Thyroid gland (tissue), 4 donors: ENCODE data around the gene TADA1. TPM values are rescaled to one million over a fixed set of nuclear protein-coding genes. Genes with fewer than 3 reads are reported as not detected.
A peak's percentile ranks its signal among the peaks of the same experiment; 100 is the strongest.
"Not testable (repeated sequence)": the region's sequence is repeated elsewhere in the genome, so short reads cannot be mapped to it uniquely, and the experiment has no call there.

ENCODE experiments used
- DNase-seq, 2 donors: peaks; one replicate each; pipeline ENCODE4 v3.0.0-alpha.2; 2019
- H3K27ac ChIP-seq, 3 donors: fragments of 200-600 bp; sonication (generic); 1 replicate in 2 of 3; 2 replicates in 1 of 3; pipeline ENCODE4 v1.5.1; 2016 to 2019; ENCODE audit warnings: mild to moderate bottlenecking in 1 of 3, moderate library complexity in 1 of 3
- H3K27me3 ChIP-seq: fragments of 200-600 bp; sonication (generic); one replicate; pipeline ENCODE4 v1.5.1; 2019
- H3K36me3 ChIP-seq, 2 donors: fragments of 200-600 bp; sonication (generic); one replicate each; pipeline ENCODE4 v1.5.1; 2016 to 2019
- H3K4me1 ChIP-seq, 2 donors: fragments of 200-600 bp; sonication (generic); one replicate each; pipeline ENCODE4 v1.5.1; 2017 to 2019
- H3K4me3 ChIP-seq, 3 donors: fragments of 200-600 bp; sonication (generic); replicated peaks in 1 of 3; 1 replicate in 2 of 3; 2 replicates in 1 of 3; pipeline ENCODE4 v1.5.1; 2016; ENCODE audit warnings: mild to moderate bottlenecking in 1 of 3
- H3K9me3 ChIP-seq: fragments of 200-600 bp; sonication (generic); one replicate; pipeline ENCODE4 v1.5.1; 2017
- POLR2A ChIP-seq, 2 donors: fragments of 450-650 bp; IDR thresholded peaks; one replicate each; pipeline ENCODE4 v1.6.1; 2017; ENCODE audit warnings: antibody characterized with exemption in 2 of 2, mild to moderate bottlenecking in 2 of 2, moderate library complexity in 1 of 2
- WGBS, 2 donors: methylation state at CpG; one replicate each; pipeline ENCODE4 v1.1.5; 2017; 5-methylcytosine and 5-hydroxymethylcytosine counted together
- intact Hi-C: fragments of 100-400 bp; cut with DNase I; formaldehyde crosslinking; loops from one replicate; pipeline ENCODE4 v1.15.1; 2023
- total RNA-seq, 4 donors: library from RNA; depleted of rRNA; stranded (reverse); fragments of >200 nt; gene quantifications; one replicate each; pipeline ENCODE4 v1.2.3, GENCODE V29; 2016
- TF ChIP-seq, protein P1 (sequence below), 6 experiments: fragments of 200-600 bp in 3 of 6; fragments of 450-650 bp in 3 of 6; sonication (generic) in 3 of 6; IDR thresholded peaks; one replicate each; pipeline ENCODE4 v1.5.1; 2016 to 2019; ENCODE audit warnings: antibody characterized with exemption in 6 of 6, mild to moderate bottlenecking in 2 of 6, inconsistent platforms in 1 of 6, moderate library complexity in 1 of 6

TADA1 gene
- total RNA-seq, 4 donors from 2014 or later: 14.6 to 17.3 (median 16.1) TPM

- H3K36me3 ChIP-seq: no peaks in the 10 kb centered on the region
- no peaks in the 10 kb centered on the region for H3K9me3 ChIP-seq
- H3K4me1 ChIP-seq: peaks cover 4 to 8% of the 10 kb centered on the region in 2 donors
- intact Hi-C loops: no loop called here
- H3K4me3 ChIP-seq: no peak overlapping the region
- WGBS, 2 donors: 9 to 16% methylated on average over 17 to 31 of the region's 44 CpGs
- no peaks in the 10 kb centered on the region for H3K27me3 ChIP-seq
- peak; percentile 46 to 52 for DNase-seq
- no peak overlapping the region for H3K27ac ChIP-seq
- TF ChIP-seq, protein P1, sequence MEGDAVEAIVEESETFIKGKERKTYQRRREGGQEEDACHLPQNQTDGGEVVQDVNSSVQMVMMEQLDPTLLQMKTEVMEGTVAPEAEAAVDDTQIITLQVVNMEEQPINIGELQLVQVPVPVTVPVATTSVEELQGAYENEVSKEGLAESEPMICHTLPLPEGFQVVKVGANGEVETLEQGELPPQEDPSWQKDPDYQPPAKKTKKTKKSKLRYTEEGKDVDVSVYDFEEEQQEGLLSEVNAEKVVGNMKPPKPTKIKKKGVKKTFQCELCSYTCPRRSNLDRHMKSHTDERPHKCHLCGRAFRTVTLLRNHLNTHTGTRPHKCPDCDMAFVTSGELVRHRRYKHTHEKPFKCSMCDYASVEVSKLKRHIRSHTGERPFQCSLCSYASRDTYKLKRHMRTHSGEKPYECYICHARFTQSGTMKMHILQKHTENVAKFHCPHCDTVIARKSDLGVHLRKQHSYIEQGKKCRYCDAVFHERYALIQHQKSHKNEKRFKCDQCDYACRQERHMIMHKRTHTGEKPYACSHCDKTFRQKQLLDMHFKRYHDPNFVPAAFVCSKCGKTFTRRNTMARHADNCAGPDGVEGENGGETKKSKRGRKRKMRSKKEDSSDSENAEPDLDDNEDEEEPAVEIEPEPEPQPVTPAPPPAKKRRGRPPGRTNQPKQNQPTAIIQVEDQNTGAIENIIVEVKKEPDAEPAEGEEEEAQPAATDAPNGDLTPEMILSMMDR (IDR thresholded peaks at IDR 0.05): peak in 5 of 6 experiments; percentile 15 to 60 (median 52)
- no peak for TF ChIP-seq POLR2A (IDR thresholded peaks at IDR 0.05)
Observed at GRCh38 chr1:166884040-166884642, 8.1 kb upstream of the TADA1 start.

GRCh38 chr1:166882893-166883292, 6.8 kb upstream of the TADA1 start:
- WGBS, 2 donors: 44 to 56% methylated on average over 2 of the region's 2 CpGs
- no peak for DNase-seq
- H3K9me3 ChIP-seq: no peaks in the 10 kb centered on the region
- H3K27me3 ChIP-seq: no peaks in the 10 kb centered on the region
- H3K4me3 ChIP-seq: no peak overlapping the region
- peaks cover 4 to 8% of the 10 kb centered on the region in 2 donors for H3K4me1 ChIP-seq
- no peak overlapping the region for H3K27ac ChIP-seq
- H3K36me3 ChIP-seq: no peaks in the 10 kb centered on the region
- no peak for TF ChIP-seq POLR2A (IDR thresholded peaks at IDR 0.05)
- TF ChIP-seq, protein P1 (IDR thresholded peaks at IDR 0.05): no peak
- intact Hi-C loops: no loop called here

DNA sequence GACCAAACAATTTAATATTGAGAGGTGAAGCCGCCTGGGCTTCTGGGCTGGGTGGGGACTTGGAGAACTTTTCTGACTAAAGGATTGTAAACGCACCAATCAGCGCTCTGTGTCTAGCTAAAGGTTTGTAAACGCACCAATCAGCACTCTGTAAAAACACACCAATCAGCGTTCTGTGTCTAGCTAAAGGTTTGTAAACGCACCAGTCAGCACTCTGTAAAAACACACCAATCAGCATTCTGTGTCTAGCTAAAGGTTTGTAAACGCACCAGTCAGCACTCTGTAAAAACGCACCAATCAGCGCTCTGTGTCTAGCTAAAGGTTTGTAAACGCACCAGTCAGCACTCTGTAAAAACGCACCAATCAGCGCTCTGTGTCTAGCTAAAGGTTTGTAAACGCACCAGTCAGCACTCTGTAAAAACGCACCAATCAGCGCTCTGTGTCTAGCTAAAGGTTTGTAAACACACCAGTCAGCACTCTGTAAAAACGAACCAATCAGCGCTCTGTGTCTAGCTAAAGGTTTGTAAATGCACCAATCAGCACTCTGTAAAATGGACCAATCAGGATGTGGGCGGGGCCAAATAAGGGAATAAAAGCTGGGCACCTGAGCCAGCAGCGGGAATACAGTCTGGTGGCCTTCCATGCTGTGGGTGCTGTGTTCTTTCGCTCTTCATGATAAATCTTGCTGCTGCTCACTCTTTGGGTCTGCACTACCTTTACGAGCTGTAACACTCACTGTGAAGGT, 2.3 kb upstream of the TADA1 start:
- H3K4me1 ChIP-seq, H3K27me3 ChIP-seq, intact Hi-C loops, H3K9me3 ChIP-seq, H3K4me3 ChIP-seq, DNase-seq, H3K27ac ChIP-seq, H3K36me3 ChIP-seq: not testable (repeated sequence)
- WGBS, 2 donors: 93 to 94% methylated on average over 21 of the region's 21 CpGs

DNA sequence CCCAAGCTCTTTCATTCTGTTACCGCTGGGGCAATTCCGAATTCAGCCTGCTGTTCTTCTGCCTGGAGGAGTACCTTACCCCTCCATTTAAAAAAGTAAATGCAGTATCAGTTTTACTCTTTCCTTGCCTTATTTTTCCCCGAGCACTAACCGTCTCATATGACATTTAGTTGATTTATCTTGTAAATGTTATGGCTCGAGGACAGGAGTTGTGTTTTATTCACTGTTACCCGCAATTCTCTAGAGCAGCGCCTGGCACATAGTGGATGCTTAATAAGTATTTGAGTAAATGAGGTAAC, 425 bp upstream of the TADA1 start:
- no peak overlapping the region for H3K27ac ChIP-seq

DNA sequence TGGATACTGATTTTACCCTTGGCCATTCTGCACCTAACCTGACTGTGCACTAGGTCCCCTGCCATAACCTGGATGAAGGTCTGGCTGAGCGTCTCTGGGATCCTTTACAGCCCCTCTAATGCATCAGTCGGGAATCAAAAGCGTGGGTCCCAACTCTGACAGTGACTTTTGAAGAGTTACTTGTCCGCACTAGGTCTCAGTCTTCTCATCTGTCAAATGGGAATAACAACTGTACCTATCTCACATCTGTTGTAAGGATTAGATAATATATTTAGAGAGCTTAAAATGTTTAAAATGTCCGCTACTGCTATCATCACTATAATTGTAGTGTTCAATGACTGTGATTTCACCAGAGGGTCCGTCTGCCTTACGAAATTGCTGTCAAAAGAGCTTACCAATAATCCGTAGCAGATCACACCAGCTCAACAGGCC, 746 bp downstream of the TADA1 start:
- Histone ChIP-seq H3K4me3 (peak overlapping the region; percentile 82 to 96 (median 87)), H3K36me3 (no peaks in the 10 kb centered on the region), H3K9me3 (no peaks in the 10 kb centered on the region), H3K27ac (peak overlapping the region; percentile 78 to 96 (median 88)), H3K27me3 (no peaks in the 10 kb centered on the region), H3K4me1 (peaks cover 11 to 15% of the 10 kb centered on the region in 2 donors)
- no peak for DNase-seq
- intact Hi-C loops: no loop called here
- WGBS, 2 donors: 35 to 38% methylated on average over 8 of the region's 8 CpGs
- no peak for TF ChIP-seq POLR2A (IDR thresholded peaks at IDR 0.05)
- TF ChIP-seq, protein P1 (IDR thresholded peaks at IDR 0.05): no peak

More for the DNA sequence above, 425 bp upstream of the TADA1 start:
- no peaks in the 10 kb centered on the region for H3K9me3 ChIP-seq
- H3K36me3 ChIP-seq: no peaks in the 10 kb centered on the region
- DNase-seq: no peak
- intact Hi-C loops: no loop called here
- 2% methylated on average over 7 of the region's 7 CpGs for WGBS, 2 donors
- peak overlapping the region in 1 of 3 donors; percentile 10 for H3K4me3 ChIP-seq
- no peak for TF ChIP-seq POLR2A (IDR thresholded peaks at IDR 0.05)
- TF ChIP-seq, protein P1 (IDR thresholded peaks at IDR 0.05): peak in 3 of 6 experiments; percentile 29 to 54 (median 48)
- peaks cover 6 to 10% of the 10 kb centered on the region in 2 donors for H3K4me1 ChIP-seq
- no peaks in the 10 kb centered on the region for H3K27me3 ChIP-seq
